K562 (cell line): Measurements from ENCODE around the gene BNC2. TPM values are rescaled to one million over a fixed set of nuclear protein-coding genes. Genes with fewer than 3 reads are reported as not detected.

ENCODE experiments used
- ATAC-seq: fragments of 200-7000 bp; cut with Tn5 transposase; 3 replicates; pipeline ENCODE4 v1.9.1; 2020; ENCODE audit warnings: moderate library complexity
- BruUV-seq: library from RNA; stranded (reverse); fragments of 400-500 nt; replicated peaks from 2 replicates; lab custom pipeline; 2021; lab: Mats Ljungman, UMichigan
- CTCF ChIA-PET: fragments of 300-600 bp; formaldehyde crosslinking; extraction: SDS; loops from one replicate; lab custom pipeline; 2021; ENCODE audit warnings: low intra/inter-chr PET ratio; lab: Yijun Ruan, JAX
- POLR2A ChIA-PET: fragments of 300-600, 350-650 bp; sonication (Branson Sonifier 250); formaldehyde crosslinking; extraction: SDS; loops from one replicate; lab custom pipeline; 2021; ENCODE audit warnings: antibody characterized with exemption, inconsistent platforms; lab: Yijun Ruan, JAX
- DNase-seq, 4 experiments: peaks; one replicate each; pipeline versions ENCODE4 v3.0.0 to v3.0.0-alpha.2; 2011 to 2018; ENCODE audit warnings: low spot score in 3 of 4, mixed read lengths in 3 of 4; ENCODE audit errors: extremely low read depth in 1 of 4
- FAIRE-seq: peaks from 2 replicates; lab custom pipeline; 2011; peaks lifted over from hg19 to GRCh38; lab: Jason Lieb, UNC
- H2AFZ ChIP-seq: 2 replicates; pipeline ENCODE4 v1.6.0; 2011; ENCODE audit warnings: low read depth, low read length, control low read depth, inconsistent platforms
- H3K27ac ChIP-seq: fragments of 200-600 bp; 3 replicates; pipeline ENCODE4 v1.8.0; 2011; ENCODE audit warnings: low read depth, mild to moderate bottlenecking, control low read depth, inconsistent platforms, low read length, moderate library complexity, mixed read lengths; ENCODE audit errors: extremely low read depth
- H3K27me3 ChIP-seq, 2 experiments: fragments of 300-600 bp in 1 of 2; 2 replicates in 1 of 2; 3 replicates in 1 of 2; pipeline versions ENCODE4 v1.6.0 to v1.8.0; 2011; ENCODE audit warnings: inconsistent platforms in 2 of 2, low read length in 2 of 2, mild to moderate bottlenecking in 1 of 2, mixed read lengths in 1 of 2, moderate library complexity in 1 of 2; ENCODE audit not compliant: control insufficient read depth in 2 of 2, insufficient read depth in 2 of 2
- H3K36me3 ChIP-seq: fragments of 300-600 bp; 3 replicates; pipeline ENCODE4 v1.8.0; 2011; ENCODE audit warnings: mild to moderate bottlenecking, low read length, inconsistent platforms; ENCODE audit not compliant: control insufficient read depth, insufficient read depth
- H3K4me1 ChIP-seq, 2 experiments: fragments of 200-600 bp in 1 of 2; replicated peaks in 1 of 2; 2 replicates in 1 of 2; 3 replicates in 1 of 2; pipeline versions ENCODE4 v1.5.1 to v1.8.0; 2011; ENCODE audit warnings: inconsistent platforms in 2 of 2, low read length in 2 of 2, mild to moderate bottlenecking in 1 of 2, mixed read lengths in 1 of 2, moderate library complexity in 1 of 2; ENCODE audit not compliant: control insufficient read depth in 2 of 2, insufficient read depth in 2 of 2
- H3K4me2 ChIP-seq: 2 replicates; pipeline ENCODE4 v1.6.1; 2011; ENCODE audit warnings: low read length, control low read depth, inconsistent platforms, mixed read lengths; ENCODE audit not compliant: insufficient read depth
- H3K4me3 ChIP-seq: fragments of 200-600 bp; sonication (generic), shearing (Covaris generic); 2 replicates; pipeline ENCODE4 v1.5.1; 2016; ENCODE audit warnings: control low read depth, inconsistent platforms
- H3K79me2 ChIP-seq: fragments of 200-600 bp; 3 replicates; pipeline ENCODE4 v1.8.0; 2011; ENCODE audit warnings: low read length, inconsistent platforms; ENCODE audit not compliant: control insufficient read depth, insufficient read depth
- H3K9ac ChIP-seq, 2 experiments: 2 replicates each; pipeline versions ENCODE4 v1.6.0 to v1.6.1; 2011; ENCODE audit warnings: low read depth in 2 of 2, low read length in 2 of 2, control low read depth in 1 of 2, inconsistent platforms in 1 of 2, mild to moderate bottlenecking in 1 of 2, mixed read lengths in 1 of 2; ENCODE audit not compliant: insufficient read depth in 1 of 2
- H3K9me1 ChIP-seq: one replicate; pipeline ENCODE4 v1.6.0; 2011; ENCODE audit warnings: inconsistent platforms, mild to moderate bottlenecking, low read length, moderate library complexity; ENCODE audit not compliant: control insufficient read depth, insufficient read depth
- H3K9me3 ChIP-seq: replicated peaks from 2 replicates; pipeline ENCODE4 v1.5.1; 2011; ENCODE audit warnings: low read depth, low read length, inconsistent platforms; ENCODE audit not compliant: control insufficient read depth, insufficient read depth
- H4K20me1 ChIP-seq: replicated peaks from 2 replicates; pipeline ENCODE4 v1.6.1; 2011; ENCODE audit warnings: low read length, inconsistent platforms, mixed read lengths; ENCODE audit not compliant: control insufficient read depth, insufficient read depth
- CREB1 ChIP-seq, 2 experiments: sonication (generic) in 1 of 2; formaldehyde crosslinking in 1 of 2; IDR thresholded peaks; 2 replicates each; pipeline versions ENCODE4 v1.6.1 to v1.8.0; 2012 to 2022; ENCODE audit warnings: inconsistent platforms in 1 of 2, mild to moderate bottlenecking in 1 of 2, missing genetic modification reagents in 1 of 2, moderate library complexity in 1 of 2
- CREB3L1 ChIP-seq: fragments of 450-650 bp; IDR thresholded peaks from 2 replicates; pipeline ENCODE4 v1.6.1; 2014; ENCODE audit warnings: low read depth, mild to moderate bottlenecking, moderate library complexity, borderline replicate concordance
- ZNF655 ChIP-seq: fragments of 250-450 bp; sonication (Bioruptor Pico); IDR thresholded peaks from 2 replicates; pipeline ENCODE4 v1.5.0; 2021
- WGBS: fragments of 100-300 bp; shearing (Covaris generic); methylation state at CpG from one replicate; pipeline ENCODE4 v1.1.6; 2016; ENCODE audit warnings: low coverage, mixed read lengths; ENCODE audit not compliant: insufficient coverage; ENCODE audit errors: missing lambda C conversion rate; 5-methylcytosine and 5-hydroxymethylcytosine counted together
- in situ Hi-C: fragments of 300-500 bp; cut with MboI; formaldehyde crosslinking; loops from 4 replicates; pipeline ENCODE4 v1.15.0; 2018; ENCODE audit warnings: inconsistent platforms, mixed read lengths
- intact Hi-C: fragments of 100-400 bp; cut with micrococcal nuclease; formaldehyde crosslinking; loops from 2 replicates; pipeline ENCODE4 v1.14.2; 2022
- polyA plus RNA-seq, 8 experiments: library from polyadenylated mRNA; depleted of rRNA in 4 of 8; stranded (reverse) in 5 of 8; unstranded in 3 of 8; fragments of >200 nt; fragmentation: Nextera tagmentation in 2 of 8; fragmentation: Illumina TruSeq in 1 of 8; extraction: Ambion mirVana in 2 of 8; extraction: Trizol in 1 of 8; gene quantifications; 2 replicates each; pipeline versions ENCODE4 v1.2.1 to v1.2.3, GENCODE V29; 2011 to 2014; ENCODE audit warnings: inconsistent platforms in 1 of 8, missing spikeins in 1 of 8
- total RNA-seq, 7 experiments: library from RNA; depleted of rRNA in 6 of 7; stranded (reverse); fragments of >200 nt in 6 of 7; fragmentation: Illumina TruSeq in 2 of 7; extraction: Trizol in 2 of 7; gene quantifications; 2 replicates each; pipeline versions ENCODE4 v1.2.1 to v1.2.3, GENCODE V29; 2011 to 2021; ENCODE audit warnings: low replicate concordance in 1 of 7

The BNC2 gene
- total and polyA plus RNA-seq, 9 of the 15 experiments (the other 6 are each of a cell fraction or from before 2014, with no cell fraction given) = not detected

GRCh38 chr9:16809912-16810610 lies 60.4 kb downstream of the BNC2 start:
- no peak overlapping the region for H3K4me2 ChIP-seq
- H3K36me3 ChIP-seq = no peaks in the 10 kb centered on the region
- H3K4me1 ChIP-seq = no peaks in the 10 kb centered on the region
- no peaks in the 10 kb centered on the region for H3K9me3 ChIP-seq
- H3K9ac ChIP-seq = no peak overlapping the region
- no TSS peak for BruUV-seq
- FAIRE-seq = no peak
- H3K27ac ChIP-seq = no peak overlapping the region
- no peak for ATAC-seq
- DNase-seq = no peak
- in situ Hi-C loops (no loop called here), intact Hi-C loops (no loop called here)
- POLR2A ChIA-PET = no interaction called here
- H3K9me1 ChIP-seq = no peaks in the 10 kb centered on the region
- no peaks in the 10 kb centered on the region for H4K20me1 ChIP-seq
- H3K79me2 ChIP-seq = no peaks in the 10 kb centered on the region
- no peak overlapping the region for H3K4me3 ChIP-seq
- no peaks in the 10 kb centered on the region for H3K27me3 ChIP-seq
- WGBS = 12% methylated on average over 3 of the region's 4 CpGs
- no peak overlapping the region for H2AFZ ChIP-seq
- CTCF ChIA-PET = no interaction called here
- no peak for TF ChIP-seq ZNF655 (CRISPR knock-in tag)
- TF ChIP-seq CREB1 (IDR thresholded peaks at IDR 0.05) = no peak
- no peak for TF ChIP-seq CREB1 (CRISPR knock-in tag; IDR thresholded peaks at IDR 0.05)
- TF ChIP-seq CREB3L1 = no peak
